Hematopoietic multipotent progenitor cell treated with erythropoietin and hydrocortisone succinate and interleukin-3 and kit ligand, for 15 days (in vitro differentiated cells): ENCODE measurements around the gene SYCP2.
"Not testable (repeated sequence)": the region's sequence is repeated elsewhere in the genome, so short reads cannot be mapped to it uniquely, and the experiment has no call there.

Experiments used
- DNase-seq: peaks from one replicate; pipeline ENCODE4 v3.0.0-alpha.2; 2015; ENCODE audit warnings: low spot score

The SYCP2 gene, protein sequence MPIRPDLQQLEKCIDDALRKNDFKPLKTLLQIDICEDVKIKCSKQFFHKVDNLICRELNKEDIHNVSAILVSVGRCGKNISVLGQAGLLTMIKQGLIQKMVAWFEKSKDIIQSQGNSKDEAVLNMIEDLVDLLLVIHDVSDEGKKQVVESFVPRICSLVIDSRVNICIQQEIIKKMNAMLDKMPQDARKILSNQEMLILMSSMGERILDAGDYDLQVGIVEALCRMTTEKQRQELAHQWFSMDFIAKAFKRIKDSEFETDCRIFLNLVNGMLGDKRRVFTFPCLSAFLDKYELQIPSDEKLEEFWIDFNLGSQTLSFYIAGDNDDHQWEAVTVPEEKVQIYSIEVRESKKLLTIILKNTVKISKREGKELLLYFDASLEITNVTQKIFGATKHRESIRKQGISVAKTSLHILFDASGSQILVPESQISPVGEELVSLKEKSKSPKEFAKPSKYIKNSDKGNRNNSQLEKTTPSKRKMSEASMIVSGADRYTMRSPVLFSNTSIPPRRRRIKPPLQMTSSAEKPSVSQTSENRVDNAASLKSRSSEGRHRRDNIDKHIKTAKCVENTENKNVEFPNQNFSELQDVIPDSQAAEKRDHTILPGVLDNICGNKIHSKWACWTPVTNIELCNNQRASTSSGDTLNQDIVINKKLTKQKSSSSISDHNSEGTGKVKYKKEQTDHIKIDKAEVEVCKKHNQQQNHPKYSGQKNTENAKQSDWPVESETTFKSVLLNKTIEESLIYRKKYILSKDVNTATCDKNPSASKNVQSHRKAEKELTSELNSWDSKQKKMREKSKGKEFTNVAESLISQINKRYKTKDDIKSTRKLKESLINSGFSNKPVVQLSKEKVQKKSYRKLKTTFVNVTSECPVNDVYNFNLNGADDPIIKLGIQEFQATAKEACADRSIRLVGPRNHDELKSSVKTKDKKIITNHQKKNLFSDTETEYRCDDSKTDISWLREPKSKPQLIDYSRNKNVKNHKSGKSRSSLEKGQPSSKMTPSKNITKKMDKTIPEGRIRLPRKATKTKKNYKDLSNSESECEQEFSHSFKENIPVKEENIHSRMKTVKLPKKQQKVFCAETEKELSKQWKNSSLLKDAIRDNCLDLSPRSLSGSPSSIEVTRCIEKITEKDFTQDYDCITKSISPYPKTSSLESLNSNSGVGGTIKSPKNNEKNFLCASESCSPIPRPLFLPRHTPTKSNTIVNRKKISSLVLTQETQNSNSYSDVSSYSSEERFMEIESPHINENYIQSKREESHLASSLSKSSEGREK (N-terminal part only)

DNA sequence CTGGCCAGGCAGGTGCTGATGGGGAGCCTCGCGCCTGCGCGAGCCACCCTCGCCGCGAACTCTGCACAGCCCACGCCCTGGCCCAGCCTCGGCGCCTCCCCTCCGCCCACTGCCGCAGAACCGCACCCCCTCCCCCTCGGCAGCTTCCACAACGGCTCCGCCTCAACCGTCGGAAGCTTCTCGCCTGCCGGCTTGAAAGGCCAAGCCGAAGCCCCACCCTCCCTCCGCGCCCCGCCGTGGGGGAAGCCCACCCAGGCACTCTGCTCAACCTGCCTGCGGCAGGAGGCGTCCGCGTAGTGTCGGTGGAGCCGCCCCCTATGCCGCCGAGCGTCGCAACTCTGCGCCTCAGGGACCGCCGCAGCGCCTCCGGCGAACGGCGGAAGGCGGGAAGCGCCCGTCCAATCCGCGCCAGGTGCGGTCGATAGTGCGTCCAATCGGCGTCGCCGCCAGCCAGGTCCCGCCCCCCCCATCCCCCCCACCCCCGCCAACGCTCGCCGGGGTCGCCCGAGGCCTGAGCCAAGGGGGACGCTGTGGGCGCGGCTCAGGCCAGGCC lies at the start of gene SYCP2:
TSS of gene SYCP2 (minus strand) at position 342 of the 553 bp plus-strand sequence. CDS start 11,224 bp downstream, outside the sequence.
- peak; percentile 15 for DNase-seq

- no peak for DNase-seq
These were observed 49.6 kb upstream of the SYCP2 start for GRCh38 chr20:59983076-59983475.

- no peak for DNase-seq
These were observed 43.6 kb upstream of the SYCP2 start for GRCh38 chr20:59977086-59977485.

- DNase-seq = no peak
These were observed 42.8 kb upstream of the SYCP2 start for GRCh38 chr20:59976156-59976782.

DNA sequence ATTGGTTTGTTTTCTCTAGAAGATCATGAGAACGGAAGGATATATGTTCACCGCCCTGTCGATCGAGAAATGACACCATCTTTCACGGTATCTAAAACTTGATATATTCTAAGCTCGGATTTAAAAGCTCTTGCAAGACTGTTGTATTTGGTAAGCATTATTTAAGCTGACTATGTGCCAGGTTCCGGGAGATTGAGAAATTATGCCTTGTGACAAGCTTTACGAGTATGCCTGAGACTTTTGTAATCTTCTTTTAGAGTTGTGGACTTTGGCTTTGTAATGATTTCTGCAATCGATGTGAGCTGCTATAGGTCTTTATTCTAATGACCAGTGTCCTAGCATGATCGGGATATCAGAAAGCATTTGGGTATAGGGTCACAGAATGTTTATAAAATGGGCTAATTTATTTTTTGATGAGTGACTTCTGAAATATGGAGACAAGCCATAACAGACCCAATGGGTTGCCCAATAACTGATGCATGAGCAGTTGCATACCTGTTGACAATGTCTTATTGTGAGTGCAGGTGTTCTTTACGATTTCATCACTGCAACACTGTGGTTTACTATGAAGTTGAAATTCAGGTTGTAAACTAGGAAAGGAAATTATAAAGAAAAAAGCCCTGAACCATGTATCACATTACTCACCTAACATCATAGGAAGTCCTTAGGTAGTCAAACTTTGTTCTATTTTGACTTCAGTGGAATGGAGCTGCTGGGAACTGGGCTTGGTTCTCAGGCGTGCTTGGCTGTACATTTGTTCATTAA lies 38.8 kb upstream of the SYCP2 start:
- no peak for DNase-seq

DNA sequence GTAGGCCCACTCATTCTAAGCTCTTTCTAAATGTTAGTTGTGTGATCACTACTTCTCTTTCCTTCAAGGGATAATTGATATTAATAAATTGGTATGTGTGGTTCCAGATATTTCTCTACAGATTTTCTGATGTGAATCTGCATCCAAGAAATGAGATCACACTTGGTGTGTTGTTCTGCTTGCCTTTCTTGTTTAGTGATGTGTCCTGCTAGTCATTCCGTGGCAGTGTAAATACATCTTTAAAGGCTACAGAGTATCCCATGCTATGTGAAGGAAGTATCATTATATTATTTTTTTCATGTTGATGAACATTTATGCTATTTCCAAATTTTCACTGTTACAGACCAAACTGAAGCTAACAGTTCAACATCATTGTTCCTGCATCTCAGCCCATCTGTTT lies 38.0 kb upstream of the SYCP2 start:
- DNase-seq = no peak

DNA sequence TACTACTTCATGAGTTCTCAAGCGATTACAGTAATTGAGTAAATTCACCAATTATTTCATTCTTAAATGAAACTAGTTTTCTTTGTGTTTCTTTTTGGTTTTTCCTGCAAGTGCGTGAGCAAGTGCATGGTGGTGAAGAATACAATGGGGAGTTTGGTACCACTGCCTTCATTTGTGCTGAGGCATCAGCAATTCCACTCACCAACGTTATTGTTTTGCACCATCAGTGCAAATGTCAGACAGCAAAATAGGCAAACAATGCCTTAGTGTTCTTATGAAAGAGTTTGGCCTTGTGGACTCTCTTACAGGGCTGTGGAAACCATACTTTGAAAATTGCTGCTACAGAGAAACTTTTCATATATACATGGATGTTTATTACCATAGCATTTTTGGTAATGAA lies 33.0 kb upstream of the SYCP2 start:
- no peak for DNase-seq

DNA sequence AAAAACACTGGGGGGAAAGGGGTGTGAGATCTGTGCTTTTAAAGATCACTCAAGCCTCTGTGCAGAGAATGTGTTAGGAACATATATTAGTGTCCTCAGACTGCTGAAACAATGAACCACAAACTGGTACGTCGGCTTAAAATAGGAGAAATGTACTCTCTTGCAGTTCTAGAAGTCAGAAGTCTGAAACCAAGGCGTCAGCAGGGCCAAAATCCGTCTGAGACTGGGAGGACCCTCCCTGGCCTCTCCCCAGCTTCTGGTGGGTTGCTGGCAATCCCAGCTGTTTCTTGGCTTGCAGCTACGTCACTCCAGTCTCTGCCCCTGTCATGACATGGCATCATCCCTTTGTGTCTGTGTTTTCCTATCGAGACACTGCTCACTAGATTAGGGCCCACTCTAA lies 28.7 kb upstream of the SYCP2 start:
- DNase-seq = no peak

- DNase-seq = no peak
These were observed 28.0 kb upstream of the SYCP2 start for GRCh38 chr20:59961423-59961822.

GRCh38 chr20:59958626-59959025 lies 25.2 kb upstream of the SYCP2 start:
- no peak for DNase-seq

GRCh38 chr20:59958123-59958522 lies 24.7 kb upstream of the SYCP2 start, which contains the start of gene CDH26:
Gene CDH26 (plus strand): TSS chr20:59958423. CDS start chr20:59958727, 304 bp downstream.
- no peak for DNase-seq

GRCh38 chr20:59957568-59957967 lies 24.1 kb upstream of the SYCP2 start:
- not testable (repeated sequence) for DNase-seq

DNA sequence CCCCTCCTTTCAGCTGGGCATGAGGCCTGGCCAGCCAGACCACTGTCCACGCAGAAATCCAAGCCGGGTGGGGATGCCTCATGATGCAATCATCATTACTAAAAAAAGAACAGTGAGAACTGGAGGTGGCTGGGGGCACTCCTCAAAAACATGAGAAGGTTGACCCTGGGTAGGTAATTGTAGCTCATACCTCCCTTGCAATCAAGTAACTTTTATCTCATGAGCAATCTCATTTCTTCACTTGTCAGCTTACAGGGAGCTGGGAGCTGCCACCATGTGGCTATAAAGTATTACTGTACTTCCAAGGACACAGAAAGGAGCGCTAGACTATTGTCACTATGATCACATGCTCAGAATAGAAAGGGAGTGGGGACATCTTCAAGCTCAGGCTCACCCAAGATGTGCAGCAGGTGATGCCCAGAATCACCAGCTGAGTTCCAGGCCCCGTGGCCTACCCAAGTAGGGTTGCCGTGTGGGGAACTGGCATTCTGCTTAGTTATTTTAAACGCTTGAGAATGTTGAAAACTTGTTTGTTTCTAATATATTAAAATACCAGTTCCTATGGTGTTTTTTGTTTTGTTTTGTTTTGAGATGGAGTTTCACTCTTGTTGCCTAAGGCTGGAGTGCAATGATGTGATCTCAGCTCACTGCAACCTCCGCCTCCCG lies 21.8 kb upstream of the SYCP2 start:
- DNase-seq = no peak

DNA sequence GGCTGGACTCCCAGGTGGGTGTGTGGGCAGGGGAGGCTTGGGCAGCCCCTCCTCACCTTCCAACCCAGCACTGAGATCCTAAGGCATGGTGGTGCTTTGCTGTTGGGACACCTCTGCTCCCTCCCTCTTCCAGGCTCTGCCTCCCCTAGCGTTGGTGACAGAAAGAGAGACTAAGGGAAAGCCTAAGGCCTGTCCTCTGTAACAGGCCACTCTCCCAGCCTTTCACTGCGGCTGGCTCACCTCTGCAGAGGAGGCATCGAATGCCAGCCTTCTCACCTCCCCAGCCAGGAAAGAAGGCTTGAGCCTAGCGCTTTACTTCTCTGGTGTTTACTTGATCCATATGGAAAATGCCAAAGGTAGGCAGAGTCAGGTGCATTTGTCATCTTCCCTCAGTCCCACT lies 21.3 kb upstream of the SYCP2 start:
- DNase-seq = no peak

GRCh38 chr20:59949911-59950310 lies 16.5 kb upstream of the SYCP2 start:
- DNase-seq = no peak

- DNase-seq = peak; percentile 36
These were observed 15.6 kb upstream of the SYCP2 start for GRCh38 chr20:59948828-59949720.

- DNase-seq = no peak
These were observed 14.8 kb upstream of the SYCP2 start for GRCh38 chr20:59948212-59948611.

DNA sequence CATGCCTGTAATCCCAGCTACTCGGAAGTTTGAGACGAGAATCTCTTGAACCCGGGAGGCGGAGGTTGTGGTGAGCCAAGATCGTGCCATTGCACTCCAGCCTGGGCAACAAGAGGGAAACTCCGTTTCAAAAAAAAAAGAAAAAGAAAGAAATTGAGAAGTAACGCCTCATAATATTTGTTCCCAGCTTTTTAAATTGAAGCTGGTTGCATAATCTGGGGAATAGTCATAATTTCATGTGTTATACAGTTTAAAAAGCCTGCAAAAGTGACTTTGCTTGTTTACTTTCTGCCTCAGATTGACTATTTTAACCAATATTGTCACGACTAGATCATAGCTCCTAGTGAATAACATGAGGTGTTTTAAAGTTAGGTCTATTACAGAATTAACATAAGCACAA lies 13.9 kb upstream of the SYCP2 start:
- DNase-seq = no peak

- no peak for DNase-seq
These were observed 12.3 kb upstream of the SYCP2 start for GRCh38 chr20:59945731-59946130.
